GM06990 (cell line): ENCODE measurements around the gene CLEC18B.
A peak's percentile ranks its signal among the peaks of the same experiment; 100 is the strongest.

Experiments
- DNase-seq: peaks from one replicate; pipeline ENCODE4 v3.0.0-alpha.2; 2011; ENCODE audit not compliant: insufficient read length; ENCODE audit errors: extremely low read depth
- H3K27me3 ChIP-seq: replicated peaks from 2 replicates; pipeline ENCODE4 v1.6.0; 2011; ENCODE audit warnings: low read length; ENCODE audit not compliant: control insufficient read depth, insufficient read depth
- H3K36me3 ChIP-seq: 2 replicates; pipeline ENCODE4 v1.5.1; 2011; ENCODE audit warnings: low read length; ENCODE audit not compliant: control insufficient read depth, insufficient read depth
- H3K4me3 ChIP-seq: replicated peaks from 2 replicates; pipeline ENCODE4 v1.5.1; 2011; ENCODE audit warnings: low read depth, mild to moderate bottlenecking, control low read depth, low read length
- CTCF ChIP-seq: IDR thresholded peaks from 2 replicates; pipeline ENCODE4 v1.5.1; 2011; ENCODE audit warnings: low read length, control low read depth, mild to moderate bottlenecking, inconsistent platforms; ENCODE audit not compliant: insufficient read depth, poor library complexity, severe bottlenecking

The CLEC18B gene

GRCh38 chr16:74455213-74455612 lies 33.9 kb upstream of the CLEC18B start:
- Histone ChIP-seq H3K36me3 (peaks cover 15% of the 10 kb centered on the region), H3K4me3 (no peak overlapping the region), H3K27me3 (no peaks in the 10 kb centered on the region)
- no peak for DNase-seq
- TF ChIP-seq CTCF: no peak

GRCh38 chr16:74451951-74452758 lies 30.9 kb upstream of the CLEC18B start:
- Histone ChIP-seq H3K4me3 (no peak overlapping the region), H3K27me3 (no peaks in the 10 kb centered on the region), H3K36me3 (peaks cover 15% of the 10 kb centered on the region)
- DNase-seq: peak; percentile 66
- no peak for TF ChIP-seq CTCF

GRCh38 chr16:74450967-74451760 lies 29.9 kb upstream of the CLEC18B start:
- no peaks in the 10 kb centered on the region for H3K27me3 ChIP-seq
- H3K4me3 ChIP-seq: no peak overlapping the region
- TF ChIP-seq CTCF: no peak
- DNase-seq: no peak
- H3K36me3 ChIP-seq: peaks cover 13% of the 10 kb centered on the region

- no peaks in the 10 kb centered on the region for H3K27me3 ChIP-seq
- no peak for DNase-seq
- H3K36me3 ChIP-seq: peaks cover 11% of the 10 kb centered on the region
- no peak overlapping the region for H3K4me3 ChIP-seq
- no peak for TF ChIP-seq CTCF
Measured at GRCh38 chr16:74450236-74450635, 29.0 kb upstream of the CLEC18B start.

GRCh38 chr16:74449470-74449869 lies 28.2 kb upstream of the CLEC18B start:
- DNase-seq: no peak
- no peak for TF ChIP-seq CTCF
- Histone ChIP-seq H3K4me3 (no peak overlapping the region), H3K27me3 (no peaks in the 10 kb centered on the region), H3K36me3 (peaks cover 10% of the 10 kb centered on the region)
